Heart left ventricle (tissue), 13 donors: ENCODE results near the gene CDH18.

Experiments
- POLR2A ChIP-seq, 2 donors: fragments of 450-650 bp; IDR thresholded peaks; one replicate each; pipeline ENCODE4 v1.6.1; 2017; ENCODE audit warnings: antibody characterized with exemption in 2 of 2, mild to moderate bottlenecking in 2 of 2, moderate library complexity in 2 of 2
- TF ChIP-seq, protein P1 (sequence below), 12 donors: fragments of 200-600 bp; sonication (generic) in 4 of 12; IDR thresholded peaks; one replicate each; pipeline versions ENCODE4 v1.5.0 to v1.8.0; 2018 to 2022; ENCODE audit warnings: antibody characterized with exemption in 12 of 12, mild to moderate bottlenecking in 5 of 12
- donor health status: ischemic (EF 13 %, LVEDD 7.1; RV severe dilation, severe dysfunction).
- donor health status: DM: no; HTN: yes; CAD: no.
- donor health status: DM: no; HTN: no; CAD: no.
- donor health status: ischemic (EF 25% LVEDD 6.9; RV normal size, moderate dysfunction).
- donor health status: ischemic (EF 25% LVEDD 5.7; RV mildly dilated, moderate dysfunction).
- donor health status: ischemic (EF 35%, LVEDD 5.7; RV mildly dilated, moderate dysfunction).
- donor health status: nonischemic (EF 11% LVEDD 7.7; RV severe dilation, severe dysfunction).
- donor health status: DM: yes; HTN: yes; CAD: no.
- donor health status: PGD.
- donor health status: ischemic (EF 29% LVEDD 5.4; RV normal size, mild dysfunction).
- donor health status: nonischemic (EF 23%, LVEDD 6.1; RV moderate dilation, normal function).

DNA sequence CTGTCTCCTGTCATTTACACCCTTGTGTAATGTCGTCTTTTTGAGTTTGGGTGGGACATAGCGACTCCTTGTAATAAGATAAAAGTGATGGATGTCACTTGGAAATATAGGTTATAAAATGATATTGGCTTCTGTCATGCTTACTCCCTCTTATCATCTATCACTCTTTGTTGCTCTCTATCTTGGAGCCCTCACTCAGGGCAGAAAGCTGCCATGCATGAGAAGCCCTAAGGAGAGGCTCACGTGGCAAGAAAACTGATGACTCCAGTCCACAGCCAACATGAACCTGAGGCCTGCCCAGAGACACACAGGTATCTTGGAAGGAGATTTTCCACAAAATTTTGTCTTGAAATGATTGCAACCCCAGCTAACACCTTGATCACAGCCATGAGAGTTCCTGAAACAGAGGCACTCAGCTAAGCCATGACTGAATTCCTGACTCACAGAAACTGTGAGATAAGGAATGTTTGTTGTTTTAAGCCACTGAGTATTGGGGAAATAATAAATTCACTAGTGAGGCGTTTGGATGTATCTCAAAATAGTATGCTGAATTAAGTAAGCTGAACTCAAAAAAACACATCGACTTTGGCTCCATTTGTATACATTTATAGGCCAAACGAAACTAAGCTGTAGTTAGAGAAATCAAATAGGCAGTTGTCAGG is 216.7 kb downstream of the CDH18 start:
- TF ChIP-seq, protein P1, sequence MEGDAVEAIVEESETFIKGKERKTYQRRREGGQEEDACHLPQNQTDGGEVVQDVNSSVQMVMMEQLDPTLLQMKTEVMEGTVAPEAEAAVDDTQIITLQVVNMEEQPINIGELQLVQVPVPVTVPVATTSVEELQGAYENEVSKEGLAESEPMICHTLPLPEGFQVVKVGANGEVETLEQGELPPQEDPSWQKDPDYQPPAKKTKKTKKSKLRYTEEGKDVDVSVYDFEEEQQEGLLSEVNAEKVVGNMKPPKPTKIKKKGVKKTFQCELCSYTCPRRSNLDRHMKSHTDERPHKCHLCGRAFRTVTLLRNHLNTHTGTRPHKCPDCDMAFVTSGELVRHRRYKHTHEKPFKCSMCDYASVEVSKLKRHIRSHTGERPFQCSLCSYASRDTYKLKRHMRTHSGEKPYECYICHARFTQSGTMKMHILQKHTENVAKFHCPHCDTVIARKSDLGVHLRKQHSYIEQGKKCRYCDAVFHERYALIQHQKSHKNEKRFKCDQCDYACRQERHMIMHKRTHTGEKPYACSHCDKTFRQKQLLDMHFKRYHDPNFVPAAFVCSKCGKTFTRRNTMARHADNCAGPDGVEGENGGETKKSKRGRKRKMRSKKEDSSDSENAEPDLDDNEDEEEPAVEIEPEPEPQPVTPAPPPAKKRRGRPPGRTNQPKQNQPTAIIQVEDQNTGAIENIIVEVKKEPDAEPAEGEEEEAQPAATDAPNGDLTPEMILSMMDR (IDR thresholded peaks at IDR 0.05) = no peak
- TF ChIP-seq POLR2A (IDR thresholded peaks at IDR 0.05) = no peak
